H1 (cell line): Measurements from ENCODE around the gene PMF1. TPM values are rescaled to one million over a fixed set of nuclear protein-coding genes. Genes with fewer than 3 reads are reported as not detected.

Source experiments
- CBX5 ChIP-seq: fragments of 300-800, 300-1000 bp; sonication (generic); IDR thresholded peaks from 2 replicates; pipeline ENCODE4 v1.7.1; 2016; ENCODE audit warnings: antibody characterized with exemption, low read length, low read depth
- CHD2 ChIP-seq: IDR thresholded peaks from 2 replicates; pipeline ENCODE4 v1.6.1; 2012; ENCODE audit warnings: low read length, improper control_type of control experiment
- EGR1 ChIP-seq: IDR thresholded peaks from 2 replicates; pipeline ENCODE4 v1.6.1; 2011; ENCODE audit warnings: low read depth, low read length, borderline replicate concordance
- FOSL1 ChIP-seq: IDR thresholded peaks from 2 replicates; pipeline ENCODE4 v1.6.1; 2011; ENCODE audit warnings: mild to moderate bottlenecking, low read depth, low read length, moderate library complexity; ENCODE audit not compliant: insufficient read depth
- HDAC6 ChIP-seq: IDR thresholded peaks from one replicate; pipeline ENCODE4 v1.7.1; 2012; ENCODE audit warnings: low read depth, mild to moderate bottlenecking, inconsistent platforms, low read length, moderate library complexity
- JUND ChIP-seq: IDR thresholded peaks from 2 replicates; pipeline ENCODE4 v1.6.1; 2011; ENCODE audit warnings: mild to moderate bottlenecking, improper control_type of control experiment, low read length
- KDM4A ChIP-seq: IDR thresholded peaks from one replicate; pipeline ENCODE4 v1.7.1; 2012; ENCODE audit warnings: low read depth, mild to moderate bottlenecking, moderate library complexity, low read length, inconsistent platforms; ENCODE audit not compliant: severe bottlenecking
- KDM5A ChIP-seq: fragments of 200-600 bp; IDR thresholded peaks from 2 replicates; pipeline ENCODE4 v1.7.1; 2012; ENCODE audit warnings: mild to moderate bottlenecking, low read length, inconsistent platforms, mixed read lengths
- MAFK ChIP-seq: IDR thresholded peaks from 2 replicates; pipeline ENCODE4 v1.6.1; 2012; ENCODE audit warnings: low read depth, mild to moderate bottlenecking, improper control_type of control experiment, low read length
- NANOG ChIP-seq: IDR thresholded peaks from 2 replicates; pipeline ENCODE4 v1.6.1; 2011; ENCODE audit warnings: low read length, low read depth, mild to moderate bottlenecking, inconsistent platforms; ENCODE audit not compliant: insufficient read depth, poor library complexity, severe bottlenecking
- PHF8 ChIP-seq: fragments of 200-600 bp; sonication (generic); conservative IDR thresholded peaks from 2 replicates; pipeline ENCODE4 v1.7.1; 2012; ENCODE audit warnings: low read depth, mild to moderate bottlenecking, inconsistent platforms, low read length, moderate library complexity
- POLR2A ChIP-seq, 2 experiments: IDR thresholded peaks; 1 replicate in 1 of 2; 2 replicates in 1 of 2; pipeline ENCODE4 v1.6.1; 2011; ENCODE audit warnings: low read depth in 2 of 2, low read length in 2 of 2, mild to moderate bottlenecking in 2 of 2; ENCODE audit errors: control extremely low read depth in 1 of 2
- POU5F1 ChIP-seq: IDR thresholded peaks from 2 replicates; pipeline ENCODE4 v1.6.1; 2011; ENCODE audit warnings: low read depth, mild to moderate bottlenecking, low read length, moderate library complexity
- RBBP5 ChIP-seq: IDR thresholded peaks from 2 replicates; pipeline ENCODE4 v1.7.1; 2012; ENCODE audit warnings: low read depth, mild to moderate bottlenecking, inconsistent platforms, low read length, moderate library complexity, borderline replicate concordance
- RFX5 ChIP-seq: IDR thresholded peaks from 2 replicates; pipeline ENCODE4 v1.6.1; 2011; ENCODE audit warnings: low read depth, low read length, improper control_type of control experiment, borderline replicate concordance
- RXRA ChIP-seq: IDR thresholded peaks from 2 replicates; pipeline ENCODE4 v1.6.1; 2011; ENCODE audit warnings: low read depth, mild to moderate bottlenecking, low read length, moderate library complexity; ENCODE audit not compliant: insufficient read depth
- SAP30 ChIP-seq: fragments of 300-600 bp; sonication (generic); IDR thresholded peaks from 2 replicates; pipeline ENCODE4 v1.7.1; 2012; ENCODE audit warnings: low read length, moderate library complexity, mild to moderate bottlenecking, inconsistent platforms; ENCODE audit not compliant: insufficient read depth, insufficient replicate concordance
- SIN3A ChIP-seq, 2 experiments: IDR thresholded peaks in 1 of 2; conservative IDR thresholded peaks in 1 of 2; 2 replicates each; pipeline ENCODE4 v1.6.1; 2011 to 2012; ENCODE audit warnings: low read length in 2 of 2, improper control_type of control experiment in 1 of 2, low read depth in 1 of 2, mild to moderate bottlenecking in 1 of 2
- SIRT6 ChIP-seq: IDR thresholded peaks from one replicate; pipeline ENCODE4 v1.7.1; 2012; ENCODE audit warnings: low read length, inconsistent platforms
- SP4 ChIP-seq: IDR thresholded peaks from 2 replicates; pipeline ENCODE4 v1.6.1; 2012; ENCODE audit warnings: low read length, inconsistent platforms
- SUZ12 ChIP-seq: fragments of 200-600 bp; sonication (generic); IDR thresholded peaks from 2 replicates; pipeline ENCODE4 v1.6.1; 2012; ENCODE audit warnings: mild to moderate bottlenecking, inconsistent platforms, low read length, moderate library complexity, mixed read lengths
- TAF1 ChIP-seq: IDR thresholded peaks from 2 replicates; pipeline ENCODE4 v1.6.1; 2011; ENCODE audit warnings: mild to moderate bottlenecking, low read depth, low read length
- USF2 ChIP-seq: IDR thresholded peaks from 2 replicates; pipeline ENCODE4 v1.6.1; 2011; ENCODE audit warnings: low read length, improper control_type of control experiment
- polyA plus RNA-seq, 7 experiments: library from polyadenylated mRNA; depleted of rRNA in 3 of 7; stranded (reverse) in 5 of 7; unstranded in 2 of 7; fragments of >200 nt in 5 of 7; fragments of 200-250 nt in 2 of 7; gene quantifications; 1 replicate in 5 of 7; 2 replicates in 1 of 7; 4 replicates in 1 of 7; pipeline versions ENCODE4 v1.2.1 to v1.2.3, GENCODE V29; 2011 to 2013; ENCODE audit warnings: missing spikeins in 2 of 7, mixed read lengths in 2 of 7
- total RNA-seq: library from RNA; stranded (reverse); fragmentation: NEBNext Ultra II Directional; extraction: Animal tissue kit (Norgen Biotek cat#: 25700); gene quantifications from 2 replicates; pipeline ENCODE4 v1.2.1, GENCODE V29; 2021

PMF1 gene
- total and polyA plus RNA-seq, 2 of the 8 experiments (the other 6 are each of a cell fraction or from before 2014, with no cell fraction given): 113 to 296 TPM

- TF ChIP-seq SAP30: no peak
- TF ChIP-seq POU5F1: no peak
- no peak for TF ChIP-seq SIRT6
- TF ChIP-seq SIN3A (conservative IDR thresholded peaks at IDR 0.05 in 1 of 2, IDR thresholded peaks at IDR 0.05 in 1 of 2; ENCODE audit: low read depth in 1 of 2, low read length in 2 of 2): peak; percentile 57 to 84; a peak in 2 of 4 replicates
- peak; percentile 87 for TF ChIP-seq SP4
- peak; percentile 41 for TF ChIP-seq KDM4A
- no peak for TF ChIP-seq RXRA
- no peak for TF ChIP-seq SUZ12
- peak; percentile 74; the same call in 1 of the 2 replicates for TF ChIP-seq RBBP5
- TF ChIP-seq HDAC6: no peak
- no peak for TF ChIP-seq CBX5
- TF ChIP-seq JUND: no peak
- TF ChIP-seq RFX5: no peak
- TF ChIP-seq USF2: no peak
- peak; percentile 97 for TF ChIP-seq POLR2A (IDR thresholded peaks at IDR 0.05; ENCODE audit: control extremely low read depth in 1 of 2, low read depth in 2 of 2, low read length in 2 of 2)
- no peak for TF ChIP-seq MAFK
- peak; percentile 96 for TF ChIP-seq TAF1
- no peak for TF ChIP-seq NANOG
- TF ChIP-seq CHD2: peak; percentile 94
- peak; percentile 59; the same call in 1 of the 2 replicates for TF ChIP-seq KDM5A
- peak; percentile 97 for TF ChIP-seq PHF8
- peak; percentile 88 for TF ChIP-seq EGR1
- no peak for TF ChIP-seq FOSL1
These were observed at the start of gene PMF1 (continued) for GRCh38 chr1:156212833-156213643.
